ENCODE measurements around the gene TRANK1. TPM values are rescaled to one million over a fixed set of nuclear protein-coding genes. Genes with fewer than 3 reads are reported as not detected.

The TRANK1 gene
- total RNA-seq, 2 experiments from 2014 or later = 84.3 to 93.1 TPM

DNA sequence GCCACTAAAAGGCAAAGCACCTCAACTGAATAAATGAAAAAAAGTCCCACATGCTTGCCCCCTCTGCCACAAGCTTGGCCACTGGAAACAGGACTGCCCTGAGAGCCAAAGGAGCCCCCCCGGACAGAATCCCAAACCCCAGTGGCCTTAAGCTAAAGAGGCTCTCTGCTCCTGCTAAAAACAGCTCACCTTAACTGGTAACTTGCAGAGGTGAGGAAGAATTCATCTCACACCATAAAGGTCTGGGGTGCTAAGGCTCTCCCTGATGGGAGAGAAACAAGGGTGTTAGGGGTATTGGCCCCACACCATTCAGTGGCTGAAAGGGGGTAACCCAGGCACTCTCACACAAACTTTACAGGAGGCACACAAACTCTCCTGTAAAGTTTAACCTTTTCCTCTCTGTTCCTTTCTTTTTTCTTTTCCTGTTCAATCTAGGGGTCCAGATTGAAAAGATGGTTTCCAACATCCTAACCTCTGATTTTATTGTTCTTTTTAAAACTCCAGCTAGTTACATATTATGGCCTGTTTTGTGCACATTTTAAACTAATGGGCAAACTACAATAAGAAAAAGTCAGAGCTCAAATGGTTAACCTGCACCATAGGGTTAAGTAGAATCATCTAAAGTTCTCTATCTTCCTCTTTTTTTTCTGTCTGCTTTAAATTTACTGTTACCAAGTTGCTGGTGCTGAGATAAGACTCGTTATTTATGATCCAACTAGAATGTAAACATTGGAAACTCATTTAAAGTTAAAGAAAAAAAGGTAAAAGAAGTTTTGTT lies 19.9 kb downstream of the TRANK1 start:
- Mint-ChIP-seq H3K9me3 (peaks cover 16% of the 10 kb centered on the region), H3K27me3 (no peaks in the 10 kb centered on the region), H3K27ac (no peak overlapping the region), H3K4me3 (no peak overlapping the region), H3K4me1 (peaks cover 4% of the 10 kb centered on the region), H3K36me3 (ENCODE audit: low read depth) (peaks cover 22% of the 10 kb centered on the region)
- POLR2A ChIA-PET = interaction anchor here (0.7 kb wide), 1 partner anchor 35 kb away, joined by 3 read pairs; no protein-coding TSS in a partner anchor
- DNase-seq = no peak
- CTCF ChIA-PET = interaction anchor here (1.2 kb wide), 1 partner anchor 34 kb away, joined by 3 read pairs; no protein-coding TSS in a partner anchor

DNA sequence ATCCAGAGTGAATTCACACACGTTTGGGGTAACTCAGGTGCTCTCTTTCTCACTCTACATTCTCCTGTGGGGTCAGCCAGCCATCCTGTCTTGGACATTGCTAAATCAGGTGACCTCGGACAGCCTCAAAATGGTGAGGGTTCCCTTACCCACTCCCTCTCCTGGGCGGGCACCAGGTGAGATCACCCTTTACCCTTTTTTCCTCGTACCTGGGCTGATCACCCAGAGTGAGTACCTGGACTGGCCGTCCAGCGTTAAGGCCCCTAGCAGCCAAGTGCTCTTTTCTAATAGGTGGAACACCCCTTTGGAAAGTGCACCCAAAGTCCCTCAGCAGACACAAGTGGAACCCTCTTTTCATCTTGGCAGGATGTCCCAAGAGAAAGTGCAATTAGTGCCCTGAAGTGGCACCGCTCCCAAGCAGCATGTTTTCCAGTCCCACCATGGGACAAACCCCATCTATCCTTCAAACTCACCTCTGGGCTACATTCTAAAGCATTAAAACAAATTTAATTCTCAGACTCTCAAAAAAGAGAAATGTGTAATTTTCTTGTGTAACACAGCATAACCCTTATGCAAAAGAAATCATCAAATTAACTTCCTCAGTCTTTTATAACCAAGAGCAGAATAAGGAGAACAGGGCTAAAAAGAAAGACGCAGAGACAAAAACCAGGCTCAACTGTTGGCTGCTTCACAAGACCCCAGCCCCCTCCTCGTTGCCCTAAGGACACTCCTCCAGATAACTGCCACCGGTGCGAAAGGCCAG lies 20.7 kb downstream of the TRANK1 start:
- POLR2A ChIA-PET = no interaction called here
- H3K27ac Mint-ChIP-seq = no peak overlapping the region

DNA sequence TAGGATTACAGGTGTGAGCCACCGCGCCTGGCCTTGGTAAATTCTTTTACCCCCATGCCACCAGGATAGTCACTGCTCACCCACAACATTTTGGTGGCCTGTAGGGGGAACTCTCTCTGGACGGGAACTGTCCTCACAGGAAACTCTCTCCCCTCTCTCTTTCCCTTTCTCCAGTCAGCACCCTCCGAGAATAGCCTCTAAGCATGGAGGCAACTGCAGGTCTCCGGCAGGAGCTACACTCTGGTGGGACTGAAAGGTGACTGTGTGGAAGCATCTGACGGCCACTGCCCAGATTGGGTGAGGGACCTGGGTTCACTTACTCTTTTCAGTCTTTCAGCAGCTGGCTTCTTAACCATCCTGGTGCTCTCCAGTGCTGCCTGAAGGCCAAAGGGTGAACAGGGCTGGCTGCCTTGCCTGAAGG lies 21.3 kb downstream of the TRANK1 start:
- Mint-ChIP-seq H3K27ac (no peak overlapping the region), H3K4me1 (peaks cover 8% of the 10 kb centered on the region), H3K36me3 (ENCODE audit: low read depth) (peaks cover 19% of the 10 kb centered on the region), H3K9me3 (peaks cover 21% of the 10 kb centered on the region), H3K27me3 (no peaks in the 10 kb centered on the region), H3K4me3 (no peak overlapping the region)
- no peak for DNase-seq
- ChIA-PET POLR2A (no interaction called here), CTCF (no interaction called here)

More for the DNA sequence above, 20.7 kb downstream of the TRANK1 start:
- no peaks in the 10 kb centered on the region for H3K27me3 Mint-ChIP-seq
- H3K4me3 Mint-ChIP-seq = no peak overlapping the region
- H3K36me3 Mint-ChIP-seq (ENCODE audit: low read depth) = peaks cover 19% of the 10 kb centered on the region
- H3K9me3 Mint-ChIP-seq = peaks cover 21% of the 10 kb centered on the region
- CTCF ChIA-PET = no interaction called here
- H3K4me1 Mint-ChIP-seq = peaks cover 4% of the 10 kb centered on the region
- DNase-seq = no peak

DNA sequence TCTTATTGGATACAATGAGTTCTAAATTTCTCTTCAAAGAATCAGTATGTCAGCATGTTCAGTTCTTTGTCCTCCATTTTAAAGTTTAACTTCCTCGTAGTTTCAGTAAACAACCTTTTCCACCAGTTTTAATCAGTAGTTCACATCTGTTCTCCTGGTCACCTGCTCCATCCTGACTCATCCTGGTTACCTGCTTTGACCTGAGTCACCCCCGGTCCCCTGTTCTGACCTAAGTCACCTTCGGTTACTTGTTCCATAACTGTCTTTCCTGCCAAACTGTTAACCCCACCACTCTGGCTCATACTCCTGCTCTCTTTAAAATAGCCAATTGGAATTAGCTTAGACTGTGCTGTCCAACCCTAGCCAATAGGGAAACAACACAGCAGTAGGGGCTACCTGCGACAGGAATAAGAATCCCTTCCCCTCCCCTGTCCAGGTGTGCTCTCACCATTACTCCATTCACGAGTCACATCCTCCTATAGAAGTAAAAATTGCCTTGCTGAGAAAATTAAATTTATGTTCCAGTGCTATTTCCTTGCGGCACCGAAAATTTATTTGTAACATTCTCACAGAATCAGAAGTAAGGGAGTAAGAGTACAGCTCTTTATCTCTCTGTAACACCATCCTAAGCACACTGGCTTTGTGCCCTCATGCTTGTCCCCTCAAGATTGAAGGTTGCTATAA lies 23.8 kb downstream of the TRANK1 start:
- no peak for DNase-seq
- Mint-ChIP-seq H3K4me3 (no peak overlapping the region), H3K27me3 (no peaks in the 10 kb centered on the region), H3K27ac (no peak overlapping the region), H3K9me3 (peaks cover 21% of the 10 kb centered on the region), H3K4me1 (peaks cover 25% of the 10 kb centered on the region), H3K36me3 (ENCODE audit: low read depth) (peaks cover 18% of the 10 kb centered on the region)
- CTCF ChIA-PET = interaction anchor here (1.2 to 1.9 kb wide), 3 partner anchors 15 to 37 kb away, joined by 3 to 7 read pairs (median 3); partner anchors contain the start of gene TRANK1
- POLR2A ChIA-PET = no interaction called here

DNA sequence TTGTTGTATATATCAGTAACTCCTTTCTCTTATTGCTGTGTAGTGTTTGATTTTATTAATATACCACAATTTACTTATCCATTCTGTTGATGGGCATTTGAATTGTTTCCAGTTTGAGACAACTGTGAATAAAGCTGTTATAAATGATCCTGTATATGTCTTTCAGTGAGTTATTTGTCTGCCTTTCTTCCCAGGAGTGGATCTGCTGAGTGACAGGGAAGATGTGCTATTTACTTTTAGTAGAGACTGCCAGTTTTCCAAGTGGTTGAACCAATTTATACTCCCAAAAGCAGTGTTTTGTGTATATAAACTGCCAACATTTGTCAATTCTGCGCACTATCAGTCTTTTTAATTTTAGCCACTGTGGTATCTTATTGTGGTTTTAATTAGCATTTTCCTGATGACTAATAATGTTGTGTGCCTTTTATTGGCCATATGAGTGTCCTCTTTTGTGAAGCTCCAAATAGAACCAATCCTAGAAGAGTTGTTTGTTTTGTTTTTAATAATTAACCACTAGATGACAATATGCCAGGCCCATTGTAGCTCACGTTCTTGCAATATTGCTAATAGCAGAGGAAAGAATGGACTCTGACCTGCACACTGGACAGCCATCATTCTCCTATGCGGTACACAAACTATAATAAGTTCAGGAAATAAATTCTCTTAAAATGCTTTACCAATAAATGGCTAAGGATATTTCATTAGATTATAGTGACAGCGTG lies 25.3 kb downstream of the TRANK1 start:
- H3K27ac Mint-ChIP-seq = no peak overlapping the region
- POLR2A ChIA-PET = no interaction called here
- CTCF ChIA-PET = interaction anchor here (1.2 kb wide), 1 partner anchor 15 kb away, joined by 3 read pairs; no protein-coding TSS in a partner anchor
- no peak for DNase-seq
- peaks cover 27% of the 10 kb centered on the region for H3K4me1 Mint-ChIP-seq
- peaks cover 21% of the 10 kb centered on the region for H3K9me3 Mint-ChIP-seq
- peaks cover 18% of the 10 kb centered on the region for H3K36me3 Mint-ChIP-seq (ENCODE audit: low read depth)
- no peak overlapping the region for H3K4me3 Mint-ChIP-seq
- H3K27me3 Mint-ChIP-seq = no peaks in the 10 kb centered on the region

DNA sequence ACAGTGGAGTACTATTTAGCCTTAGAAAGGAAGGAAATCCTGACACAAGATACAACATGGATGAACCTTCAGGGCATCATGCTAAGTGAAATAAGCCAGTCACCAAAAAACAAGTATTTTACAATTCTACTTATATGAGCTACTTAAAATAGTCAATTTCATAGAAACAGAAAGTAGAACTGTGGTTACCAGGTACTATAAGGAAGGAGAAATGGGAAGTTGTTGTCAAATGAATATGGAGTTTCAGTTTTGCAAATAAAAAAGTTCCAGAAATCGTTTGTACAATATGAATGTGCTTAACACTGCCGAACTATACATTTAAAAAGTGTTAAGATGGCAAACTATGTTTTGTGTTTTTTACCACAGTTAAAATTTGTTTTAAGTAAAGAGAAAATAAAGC lies 26.8 kb downstream of the TRANK1 start:
- Mint-ChIP-seq H3K9me3 (peaks cover 21% of the 10 kb centered on the region), H3K4me1 (peaks cover 36% of the 10 kb centered on the region), H3K27me3 (no peaks in the 10 kb centered on the region), H3K36me3 (ENCODE audit: low read depth) (peaks cover 18% of the 10 kb centered on the region), H3K4me3 (peak overlapping the region; percentile 68), H3K27ac (peak overlapping the region; percentile 88)
- POLR2A ChIA-PET = no interaction called here
- DNase-seq = no peak
- CTCF ChIA-PET = interaction anchor here (1.0 to 1.5 kb wide), 3 partner anchors 12 to 56 kb away, joined by 3 to 4 read pairs (median 3); no protein-coding TSS in a partner anchor

DNA sequence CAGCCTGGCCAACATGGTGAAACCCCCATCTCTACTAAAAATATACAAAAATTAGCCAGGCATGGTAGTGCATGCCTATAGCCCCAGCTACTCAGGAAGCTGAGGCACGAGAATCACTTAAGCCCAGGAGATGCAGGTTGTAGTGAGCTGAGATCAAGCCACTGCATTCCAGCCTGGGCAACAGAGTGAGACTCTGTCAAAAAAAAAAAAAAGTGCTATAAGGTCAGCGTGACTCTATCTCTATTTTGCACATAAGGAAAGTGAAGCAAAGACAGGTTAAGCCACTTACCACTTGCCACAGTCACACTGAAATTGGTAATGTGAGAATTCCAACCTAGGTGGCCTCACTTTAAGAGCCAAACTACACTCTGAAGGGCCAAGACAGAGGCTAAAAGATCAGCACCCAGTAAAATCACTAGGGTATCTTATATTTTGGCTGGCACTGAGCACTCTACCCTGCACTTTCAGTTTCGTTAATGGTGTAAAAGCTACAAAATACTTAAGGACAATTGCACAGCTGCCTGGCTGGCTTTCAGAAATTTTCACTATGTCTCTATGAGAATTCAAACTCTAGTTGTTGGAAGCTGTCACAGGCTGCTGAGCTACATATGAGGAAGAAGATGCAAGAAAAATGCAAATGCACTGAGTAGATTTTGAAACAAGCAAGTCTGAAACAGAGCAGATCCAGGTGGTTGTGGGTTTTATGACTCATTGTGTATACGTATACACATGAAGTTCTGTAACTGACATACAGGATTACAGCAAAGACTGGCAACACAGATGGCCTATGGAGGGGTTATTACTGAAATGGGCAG lies 32.7 kb downstream of the TRANK1 start:
- peak overlapping the region; percentile 95 for H3K27ac Mint-ChIP-seq
- peaks cover 54% of the 10 kb centered on the region for H3K4me1 Mint-ChIP-seq
- peak overlapping the region; percentile 70 for H3K4me3 Mint-ChIP-seq
- CTCF ChIA-PET = interaction anchor here (0.8 to 1.5 kb wide), 6 partner anchors 10 to 58 kb away, joined by 3 to 4 read pairs (median 4); no protein-coding TSS in a partner anchor
- H3K36me3 Mint-ChIP-seq (ENCODE audit: low read depth) = peaks cover 9% of the 10 kb centered on the region
- peak; percentile 71 for DNase-seq
- POLR2A ChIA-PET = interaction anchor here (0.7 to 1.1 kb wide), 2 partner anchors 54 to 81 kb away, joined by 3 to 4 read pairs; partner anchors contain the start of gene EPM2AIP1
- no peaks in the 10 kb centered on the region for H3K9me3 Mint-ChIP-seq
- H3K27me3 Mint-ChIP-seq = no peaks in the 10 kb centered on the region

DNA sequence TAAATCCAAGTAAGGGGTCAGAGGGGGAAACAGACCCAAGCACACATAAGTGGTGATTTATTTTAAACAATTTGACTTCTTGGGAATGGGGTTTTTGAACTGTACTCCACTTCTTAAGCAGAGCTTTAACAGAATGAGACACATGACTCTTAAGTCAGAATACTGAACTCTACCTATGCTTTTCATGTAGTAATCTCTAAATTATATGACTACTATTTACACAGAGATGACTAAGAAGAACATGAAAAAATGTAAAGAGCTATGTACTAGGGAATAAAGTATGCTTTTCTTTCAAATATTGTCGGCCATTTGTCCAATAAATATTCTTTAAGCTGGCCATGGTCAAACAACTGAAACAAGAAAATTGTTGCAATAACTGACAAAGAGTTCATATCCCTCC lies 35.2 kb downstream of the TRANK1 start:
- no peak overlapping the region for H3K4me3 Mint-ChIP-seq
- H3K27me3 Mint-ChIP-seq = no peaks in the 10 kb centered on the region
- CTCF ChIA-PET = interaction anchor here (0.6 to 1.1 kb wide), 3 partner anchors 33 to 270 kb away, joined by 3 to 4 read pairs (median 3); no protein-coding TSS in a partner anchor
- DNase-seq = no peak
- peaks cover 69% of the 10 kb centered on the region for H3K4me1 Mint-ChIP-seq
- POLR2A ChIA-PET = no interaction called here
- peaks cover 28% of the 10 kb centered on the region for H3K36me3 Mint-ChIP-seq (ENCODE audit: low read depth)
- no peaks in the 10 kb centered on the region for H3K9me3 Mint-ChIP-seq
- H3K27ac Mint-ChIP-seq = peak overlapping the region; percentile 98

DNA sequence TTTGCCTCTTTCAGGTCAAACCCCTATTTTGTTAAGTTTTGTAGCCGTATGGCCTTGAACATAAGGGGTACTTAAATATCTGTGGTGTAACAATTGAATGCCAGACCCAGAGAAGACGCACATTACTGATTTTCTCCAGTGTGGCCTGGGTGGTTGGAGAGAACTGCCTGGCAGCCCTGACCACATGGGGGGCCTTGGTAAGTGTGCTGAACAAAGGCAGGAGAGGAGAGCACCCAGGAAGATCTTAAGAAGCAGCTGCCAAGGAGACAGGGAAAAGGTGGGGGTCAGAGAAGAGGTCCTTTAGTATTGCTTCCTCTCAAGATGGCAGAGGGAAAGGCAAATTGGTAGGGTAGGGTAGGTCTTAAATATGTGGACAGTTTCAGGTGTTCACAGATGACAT lies 35.7 kb downstream of the TRANK1 start:
- ChIA-PET CTCF (interaction anchor here (1.1 kb wide), 2 partner anchors 33 to 50 kb away, joined by 3 to 4 read pairs; no protein-coding TSS in a partner anchor), POLR2A (no interaction called here)
- no peak for DNase-seq
- no peaks in the 10 kb centered on the region for H3K27me3 Mint-ChIP-seq
- no peaks in the 10 kb centered on the region for H3K9me3 Mint-ChIP-seq
- peak overlapping the region; percentile 98 for H3K27ac Mint-ChIP-seq
- H3K36me3 Mint-ChIP-seq (ENCODE audit: low read depth) = peaks cover 28% of the 10 kb centered on the region
- peak overlapping the region; percentile 95 for H3K4me3 Mint-ChIP-seq
- peaks cover 70% of the 10 kb centered on the region for H3K4me1 Mint-ChIP-seq

DNA sequence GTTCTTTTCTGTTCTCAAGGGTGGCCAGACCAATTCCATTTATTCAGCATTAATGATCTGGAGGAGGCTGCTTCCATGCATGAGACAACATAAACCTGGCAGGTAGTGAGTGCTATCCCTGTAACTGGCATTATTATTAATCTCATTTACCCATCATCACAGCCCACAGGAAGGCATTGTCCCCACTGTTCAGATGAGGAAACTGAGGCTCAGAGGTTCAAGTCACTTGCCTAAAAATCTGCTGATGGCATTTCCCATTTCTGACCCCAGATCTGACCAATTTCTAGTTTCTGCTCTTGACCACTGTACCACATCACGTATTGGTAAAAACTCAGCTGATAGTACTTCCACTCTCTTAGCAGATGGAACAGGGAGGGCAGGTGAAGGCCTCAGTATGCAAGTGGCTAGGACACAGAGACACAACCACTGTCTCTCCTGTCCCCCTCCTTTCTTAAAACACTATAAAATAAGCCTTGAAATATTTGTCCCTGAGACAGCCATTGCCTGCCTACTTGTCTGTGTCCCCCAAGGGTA lies 36.1 kb downstream of the TRANK1 start:
- H3K27ac Mint-ChIP-seq = peak overlapping the region; percentile 98
- no peaks in the 10 kb centered on the region for H3K9me3 Mint-ChIP-seq
- H3K4me1 Mint-ChIP-seq = peaks cover 67% of the 10 kb centered on the region
- ChIA-PET CTCF (interaction anchor here (1.0 to 2.6 kb wide), 4 partner anchors 10 to 32 kb away, joined by 3 to 9 read pairs (median 4); no protein-coding TSS in a partner anchor), POLR2A (interaction anchor here (0.5 kb wide), 1 partner anchor 32 kb away, joined by 3 read pairs; no protein-coding TSS in a partner anchor)
- no peak for DNase-seq
- peak overlapping the region; percentile 95 for H3K4me3 Mint-ChIP-seq
- peaks cover 28% of the 10 kb centered on the region for H3K36me3 Mint-ChIP-seq (ENCODE audit: low read depth)
- no peaks in the 10 kb centered on the region for H3K27me3 Mint-ChIP-seq
